Spleen (tissue), 11 donors: ENCODE results near the gene MEI1. TPM values are rescaled to one million over a fixed set of nuclear protein-coding genes. Genes with fewer than 3 reads are reported as not detected.

Experiments used
- DNase-seq: peaks from one replicate; pipeline ENCODE4 v3.0.0-alpha.2; 2020
- H3K27ac ChIP-seq, 8 donors: fragments of 200-600 bp; sonication (generic) in 7 of 8; 1 replicate in 4 of 8; 2 replicates in 4 of 8; pipeline versions ENCODE4 v1.5.0 to v1.8.0; 2016 to 2021; ENCODE audit warnings: inconsistent platforms in 4 of 8, mild to moderate bottlenecking in 4 of 8, moderate library complexity in 1 of 8
- H3K27me3 ChIP-seq, 7 donors: fragments of 200-600 bp; sonication (generic) in 6 of 7; replicated peaks in 1 of 7; 1 replicate in 4 of 7; 2 replicates in 3 of 7; pipeline versions ENCODE4 v1.5.0 to v1.8.0; 2016 to 2021; ENCODE audit warnings: inconsistent platforms in 3 of 7, mild to moderate bottlenecking in 1 of 7
- H3K36me3 ChIP-seq, 6 donors: fragments of 200-600 bp; sonication (generic) in 5 of 6; 1 replicate in 4 of 6; 2 replicates in 2 of 6; pipeline versions ENCODE4 v1.5.0 to v1.8.0; 2016 to 2021; ENCODE audit warnings: inconsistent platforms in 2 of 6
- H3K4me1 ChIP-seq, 6 donors: fragments of 200-600 bp; sonication (generic) in 5 of 6; 1 replicate in 3 of 6; 2 replicates in 3 of 6; pipeline versions ENCODE4 v1.5.0 to v1.8.0; 2016 to 2021; ENCODE audit warnings: inconsistent platforms in 3 of 6
- H3K4me3 ChIP-seq, 8 donors: fragments of 200-600 bp; sonication (generic) in 7 of 8; 1 replicate in 4 of 8; 2 replicates in 4 of 8; pipeline versions ENCODE4 v1.5.0 to v1.8.0; 2016 to 2021; ENCODE audit warnings: inconsistent platforms in 4 of 8, mild to moderate bottlenecking in 4 of 8, moderate library complexity in 2 of 8
- H3K9me3 ChIP-seq, 8 donors: fragments of 200-600 bp; sonication (generic) in 7 of 8; 1 replicate in 4 of 8; 2 replicates in 4 of 8; pipeline versions ENCODE4 v1.5.0 to v1.8.0; 2016 to 2021; ENCODE audit warnings: inconsistent platforms in 4 of 8
- POLR2A ChIP-seq, 3 donors: fragments of 450-650 bp; IDR thresholded peaks; one replicate each; pipeline ENCODE4 v1.5.1; 2017; ENCODE audit warnings: antibody characterized with exemption in 3 of 3, mild to moderate bottlenecking in 1 of 3
- POLR2AphosphoS5 ChIP-seq, 3 donors: sonication (generic); formaldehyde crosslinking; IDR thresholded peaks; one replicate each; pipeline ENCODE4 v1.5.1; 2017; ENCODE audit warnings: antibody characterized with exemption in 3 of 3
- WGBS, 5 donors: extraction: QIAGEN DNeasy Blood & Tissue Kit in 3 of 5; methylation state at CpG; one replicate each; pipeline versions ENCODE4 v1.1.5 to v1.1.7; 2013 to 2018; 5-methylcytosine and 5-hydroxymethylcytosine counted together
- intact Hi-C: fragments of 100-400 bp; cut with DNase I; formaldehyde crosslinking; loops from one replicate; pipeline ENCODE4 v1.15.0; 2023; ENCODE audit warnings: low total_unique reads
- polyA plus RNA-seq, 3 donors: library from polyadenylated mRNA; stranded (reverse); fragments of 200-250 nt; gene quantifications; one replicate each; pipeline ENCODE4 v1.2.1, GENCODE V29; 2013
- total RNA-seq, 7 donors: library from RNA; depleted of rRNA in 3 of 7; stranded (reverse); fragments of >200 nt in 3 of 7; fragmentation: NEBNext Ultra II Directional in 4 of 7; extraction: Animal tissue kit (Norgen Biotek cat#: 25700) in 4 of 7; gene quantifications; one replicate each; pipeline versions ENCODE4 v1.1.0 to v1.2.1, GENCODE V29; 2016 to 2021
- TF ChIP-seq, protein P1 (sequence below), 11 experiments: fragments of 200-600 bp in 7 of 11; fragments of 450-650 bp in 4 of 11; sonication (generic) in 4 of 11; IDR thresholded peaks in 8 of 11; conservative IDR thresholded peaks in 3 of 11; 1 replicate in 7 of 11; 2 replicates in 4 of 11; pipeline versions ENCODE4 v1.4.0 to v1.8.0; 2016 to 2021; ENCODE audit warnings: antibody characterized with exemption in 11 of 11, inconsistent platforms in 4 of 11, mild to moderate bottlenecking in 1 of 11
- donor health status: healthy with polysubstance abuse.
- donor health status: DM: no; HTN: no; CAD: no; lungs with moderate emphysema.
- donor health status: DM: no; HTN: no; CAD: no.
- donor health status: Bipolar disorder and iron deficiency.
- donor health status: healthy.
- donor health status: DM: no; HTN: no; CAD: no.
- donor health status: DM: yes; HTN: yes; CAD: no.

MEI1 gene
- total and polyA plus RNA-seq, 10 donors = 17.7 to 56.5 (median 22.1) TPM

DNA sequence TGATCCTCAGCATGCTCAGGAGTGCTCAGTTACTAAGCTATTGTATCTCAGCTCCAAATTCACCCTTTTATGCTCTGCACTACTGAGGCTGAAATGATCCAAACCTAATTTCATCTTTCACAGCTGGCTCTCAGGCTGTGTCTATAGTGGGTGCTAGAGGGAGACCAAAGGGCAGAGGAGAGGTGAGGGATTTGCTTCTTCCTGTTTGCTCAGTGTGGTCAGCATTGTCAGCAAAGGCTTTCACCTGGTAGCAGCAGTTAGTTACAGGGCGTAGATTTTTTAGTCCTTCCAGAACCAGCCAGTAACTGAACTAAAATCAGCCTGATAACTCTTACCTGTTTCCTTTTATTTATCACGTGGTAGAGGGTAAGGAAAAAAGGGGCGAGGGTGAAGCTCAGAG lies 45.0 kb upstream of the MEI1 start:
- no peak overlapping the region for H3K27ac ChIP-seq
- H3K9me3 ChIP-seq = no peaks in the 10 kb centered on the region
- no peak overlapping the region for H3K4me3 ChIP-seq
- intact Hi-C loops = no loop called here
- H3K4me1 ChIP-seq = peaks cover 0 to 4% (median 0%) of the 10 kb centered on the region in 6 donors
- H3K36me3 ChIP-seq = peaks cover 24 to 100% (median 100%) of the 10 kb centered on the region in 6 donors
- TF ChIP-seq, protein P1, sequence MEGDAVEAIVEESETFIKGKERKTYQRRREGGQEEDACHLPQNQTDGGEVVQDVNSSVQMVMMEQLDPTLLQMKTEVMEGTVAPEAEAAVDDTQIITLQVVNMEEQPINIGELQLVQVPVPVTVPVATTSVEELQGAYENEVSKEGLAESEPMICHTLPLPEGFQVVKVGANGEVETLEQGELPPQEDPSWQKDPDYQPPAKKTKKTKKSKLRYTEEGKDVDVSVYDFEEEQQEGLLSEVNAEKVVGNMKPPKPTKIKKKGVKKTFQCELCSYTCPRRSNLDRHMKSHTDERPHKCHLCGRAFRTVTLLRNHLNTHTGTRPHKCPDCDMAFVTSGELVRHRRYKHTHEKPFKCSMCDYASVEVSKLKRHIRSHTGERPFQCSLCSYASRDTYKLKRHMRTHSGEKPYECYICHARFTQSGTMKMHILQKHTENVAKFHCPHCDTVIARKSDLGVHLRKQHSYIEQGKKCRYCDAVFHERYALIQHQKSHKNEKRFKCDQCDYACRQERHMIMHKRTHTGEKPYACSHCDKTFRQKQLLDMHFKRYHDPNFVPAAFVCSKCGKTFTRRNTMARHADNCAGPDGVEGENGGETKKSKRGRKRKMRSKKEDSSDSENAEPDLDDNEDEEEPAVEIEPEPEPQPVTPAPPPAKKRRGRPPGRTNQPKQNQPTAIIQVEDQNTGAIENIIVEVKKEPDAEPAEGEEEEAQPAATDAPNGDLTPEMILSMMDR (IDR thresholded peaks at IDR 0.05 in 8 of 11, conservative IDR thresholded peaks at IDR 0.05 in 3 of 11) = no peak
- TF ChIP-seq POLR2A (IDR thresholded peaks at IDR 0.05) (no peak), POLR2AphosphoS5 (IDR thresholded peaks at IDR 0.05) (no peak)
- no peaks in the 10 kb centered on the region for H3K27me3 ChIP-seq
- WGBS, 5 donors = 89 to 100% (median 96%) methylated on average over 3 of the region's 3 CpGs
- no peak for DNase-seq

DNA sequence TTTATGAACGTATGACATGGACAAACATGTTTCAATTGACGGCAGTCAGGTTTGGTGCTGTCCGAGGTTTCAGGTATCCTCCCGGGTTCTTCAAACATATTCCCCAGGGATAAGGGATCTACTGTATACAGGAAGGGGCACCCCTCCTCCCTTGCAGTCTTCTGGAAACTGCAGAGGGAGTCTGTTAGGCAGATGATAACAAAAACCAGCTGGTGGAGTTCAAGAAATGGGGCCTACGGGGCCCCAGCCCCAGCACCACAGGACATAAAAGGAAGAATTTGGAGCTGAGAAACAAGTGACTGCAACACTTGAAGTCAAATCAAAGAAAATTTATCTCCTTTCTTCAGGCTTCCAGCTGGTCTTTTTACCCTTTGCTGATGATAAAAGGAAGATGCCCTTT lies 42.7 kb upstream of the MEI1 start:
- Histone ChIP-seq H3K27me3 (no peaks in the 10 kb centered on the region), H3K9me3 (no peaks in the 10 kb centered on the region), H3K4me1 (peaks cover 0 to 4% (median 0%) of the 10 kb centered on the region in 6 donors), H3K4me3 (no peak overlapping the region), H3K36me3 (peaks cover 20 to 100% (median 100%) of the 10 kb centered on the region in 6 donors), H3K27ac (no peak overlapping the region)
- intact Hi-C loops = no loop called here
- no peak for DNase-seq
- 81 to 95% (median 87%) methylated on average over 5 of the region's 5 CpGs for WGBS, 5 donors
- TF ChIP-seq, protein P1 (IDR thresholded peaks at IDR 0.05 in 8 of 11, conservative IDR thresholded peaks at IDR 0.05 in 3 of 11) = no peak
- TF ChIP-seq POLR2A (IDR thresholded peaks at IDR 0.05) (no peak), POLR2AphosphoS5 (IDR thresholded peaks at IDR 0.05) (no peak)

DNA sequence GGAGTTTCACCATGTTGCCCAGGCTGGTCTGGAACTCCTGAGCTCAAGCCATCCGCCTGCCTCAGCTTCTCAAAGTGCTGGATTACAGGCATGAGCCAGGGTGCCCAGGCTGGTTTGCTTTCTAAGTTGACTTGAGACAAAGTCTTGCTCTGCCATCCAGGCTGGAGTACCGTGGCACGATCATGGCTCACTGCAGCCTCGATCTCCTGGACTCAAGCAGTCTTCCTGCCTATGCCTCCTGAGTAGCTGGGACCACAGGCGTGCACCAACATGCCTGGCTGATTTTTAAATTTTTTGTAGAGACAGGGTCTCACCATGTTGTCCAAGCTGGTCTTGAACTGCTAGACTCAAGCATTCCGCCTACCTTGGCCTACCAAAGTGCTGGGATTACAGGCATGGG lies 41.6 kb upstream of the MEI1 start:
- intact Hi-C loops = no loop called here
- TF ChIP-seq, protein P1 (IDR thresholded peaks at IDR 0.05 in 8 of 11, conservative IDR thresholded peaks at IDR 0.05 in 3 of 11) = no peak
- no peak for TF ChIP-seq POLR2A (IDR thresholded peaks at IDR 0.05)
- peak in 2 of 3 donors; percentile 10 to 18 for TF ChIP-seq POLR2AphosphoS5 (IDR thresholded peaks at IDR 0.05)
- DNase-seq = no peak
- no peak overlapping the region for H3K4me3 ChIP-seq
- no peak overlapping the region for H3K27ac ChIP-seq
- H3K4me1 ChIP-seq = peaks cover 0 to 4% (median 0%) of the 10 kb centered on the region in 6 donors
- H3K27me3 ChIP-seq = no peaks in the 10 kb centered on the region
- 97 to 100% (median 98%) methylated on average over 3 to 6 of the region's 6 CpGs for WGBS, 5 donors
- H3K9me3 ChIP-seq = no peaks in the 10 kb centered on the region
- H3K36me3 ChIP-seq = peaks cover 20 to 100% (median 100%) of the 10 kb centered on the region in 6 donors

DNA sequence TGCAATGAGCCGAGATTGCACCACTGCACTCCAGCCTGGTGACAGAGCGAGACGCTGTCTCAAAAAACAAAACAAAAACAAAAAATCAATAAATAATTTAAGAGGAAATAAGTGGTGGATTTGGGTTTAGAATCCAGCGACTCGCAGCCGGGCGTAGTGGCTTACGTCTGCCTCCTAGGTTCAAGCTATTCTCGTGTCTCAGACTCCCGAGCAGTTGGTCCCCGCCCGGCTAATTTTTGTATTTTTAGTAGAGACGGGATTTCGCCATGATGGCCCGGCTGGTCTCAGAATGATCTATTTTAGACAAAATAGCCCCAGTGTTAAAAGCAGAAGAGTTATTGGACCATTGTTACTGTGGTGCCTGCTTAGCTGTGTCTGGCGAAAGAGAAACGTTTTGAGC lies 40.4 kb upstream of the MEI1 start:
- H3K27me3 ChIP-seq = no peaks in the 10 kb centered on the region
- DNase-seq = no peak
- WGBS, 5 donors = 94 to 96% (median 95%) methylated on average over 17 of the region's 17 CpGs
- TF ChIP-seq POLR2AphosphoS5 (IDR thresholded peaks at IDR 0.05) = no peak
- TF ChIP-seq, protein P1 (IDR thresholded peaks at IDR 0.05 in 8 of 11, conservative IDR thresholded peaks at IDR 0.05 in 3 of 11) = no peak
- no peak for TF ChIP-seq POLR2A (IDR thresholded peaks at IDR 0.05)
- H3K4me1 ChIP-seq = no peaks in the 10 kb centered on the region
- H3K27ac ChIP-seq = no peak overlapping the region
- no peak overlapping the region for H3K4me3 ChIP-seq
- no peaks in the 10 kb centered on the region for H3K9me3 ChIP-seq
- intact Hi-C loops = no loop called here
- H3K36me3 ChIP-seq = peaks cover 16 to 100% (median 100%) of the 10 kb centered on the region in 6 donors
